ENCODE data around the gene TPM1.

The TPM1 gene

GRCh38 chr15:63028442-63029110 lies 14.0 kb upstream of the TPM1 start:
- Mint-ChIP-seq H3K4me3 (no peak overlapping the region), H3K27me3 (peaks cover 23% of the 10 kb centered on the region), H3K4me1 (peaks cover 9% of the 10 kb centered on the region), H3K27ac (no peak overlapping the region), H3K36me3 (no peaks in the 10 kb centered on the region), H3K9me3 (no peaks in the 10 kb centered on the region)
- ATAC-seq: no peak

- H3K9me3 Mint-ChIP-seq: no peaks in the 10 kb centered on the region
- peaks cover 23% of the 10 kb centered on the region for H3K27me3 Mint-ChIP-seq
These were observed 12.9 kb upstream of the TPM1 start for GRCh38 chr15:63029676-63030075.

GRCh38 chr15:63030101-63030551 lies 12.4 kb upstream of the TPM1 start:
- Mint-ChIP-seq H3K27me3 (peaks cover 23% of the 10 kb centered on the region), H3K4me1 (peaks cover 9% of the 10 kb centered on the region), H3K9me3 (no peaks in the 10 kb centered on the region), H3K4me3 (no peak overlapping the region), H3K27ac (no peak overlapping the region), H3K36me3 (no peaks in the 10 kb centered on the region)
- ATAC-seq: peak; percentile 43

More at GRCh38 chr15:63029676-63030075, 12.9 kb upstream of the TPM1 start:
- no peak for ATAC-seq
- Mint-ChIP-seq H3K4me3 (no peak overlapping the region), H3K27ac (no peak overlapping the region), H3K4me1 (peaks cover 9% of the 10 kb centered on the region), H3K36me3 (no peaks in the 10 kb centered on the region)

GRCh38 chr15:63034578-63034977 lies 8.0 kb upstream of the TPM1 start:
- no peak for ATAC-seq
- peaks cover 8% of the 10 kb centered on the region for H3K4me1 Mint-ChIP-seq
- no peak overlapping the region for H3K27ac Mint-ChIP-seq
- H3K9me3 Mint-ChIP-seq: no peaks in the 10 kb centered on the region
- no peak overlapping the region for H3K4me3 Mint-ChIP-seq
- no peaks in the 10 kb centered on the region for H3K36me3 Mint-ChIP-seq
- peaks cover 3% of the 10 kb centered on the region for H3K27me3 Mint-ChIP-seq

GRCh38 chr15:63035253-63035652 lies 7.3 kb upstream of the TPM1 start:
- Mint-ChIP-seq H3K4me1 (peaks cover 2% of the 10 kb centered on the region), H3K27ac (no peak overlapping the region), H3K36me3 (no peaks in the 10 kb centered on the region), H3K9me3 (no peaks in the 10 kb centered on the region), H3K27me3 (peaks cover 10% of the 10 kb centered on the region), H3K4me3 (no peak overlapping the region)
- ATAC-seq: no peak

GRCh38 chr15:63035977-63036376 lies 6.6 kb upstream of the TPM1 start:
- H3K4me3 Mint-ChIP-seq: no peak overlapping the region
- no peak overlapping the region for H3K27ac Mint-ChIP-seq
- no peaks in the 10 kb centered on the region for H3K4me1 Mint-ChIP-seq
- H3K9me3 Mint-ChIP-seq: no peaks in the 10 kb centered on the region
- H3K36me3 Mint-ChIP-seq: no peaks in the 10 kb centered on the region
- peaks cover 17% of the 10 kb centered on the region for H3K27me3 Mint-ChIP-seq
- ATAC-seq: no peak

GRCh38 chr15:63037976-63038720 lies 4.4 kb upstream of the TPM1 start:
- Mint-ChIP-seq H3K36me3 (no peaks in the 10 kb centered on the region), H3K4me1 (peaks cover 11% of the 10 kb centered on the region), H3K9me3 (no peaks in the 10 kb centered on the region), H3K27me3 (peaks cover 37% of the 10 kb centered on the region), H3K27ac (no peak overlapping the region), H3K4me3 (no peak overlapping the region)
- no peak for ATAC-seq

GRCh38 chr15:63038926-63039673 lies 3.4 kb upstream of the TPM1 start:
- H3K27me3 Mint-ChIP-seq: peaks cover 47% of the 10 kb centered on the region
- no peaks in the 10 kb centered on the region for H3K9me3 Mint-ChIP-seq
- peaks cover 17% of the 10 kb centered on the region for H3K4me1 Mint-ChIP-seq
- H3K4me3 Mint-ChIP-seq: no peak overlapping the region
- H3K27ac Mint-ChIP-seq: no peak overlapping the region
- no peaks in the 10 kb centered on the region for H3K36me3 Mint-ChIP-seq
- ATAC-seq: no peak

GRCh38 chr15:63039811-63040210 lies 2.7 kb upstream of the TPM1 start:
- Mint-ChIP-seq H3K27me3 (peaks cover 54% of the 10 kb centered on the region), H3K36me3 (no peaks in the 10 kb centered on the region), H3K27ac (no peak overlapping the region), H3K9me3 (no peaks in the 10 kb centered on the region), H3K4me3 (no peak overlapping the region), H3K4me1 (peaks cover 17% of the 10 kb centered on the region)
- ATAC-seq: no peak

GRCh38 chr15:63040509-63040908 lies 2.0 kb upstream of the TPM1 start:
- Mint-ChIP-seq H3K27me3 (peaks cover 61% of the 10 kb centered on the region), H3K36me3 (no peaks in the 10 kb centered on the region), H3K4me1 (peaks cover 17% of the 10 kb centered on the region), H3K9me3 (no peaks in the 10 kb centered on the region), H3K27ac (no peak overlapping the region), H3K4me3 (no peak overlapping the region)
- ATAC-seq: no peak

GRCh38 chr15:63040954-63041353 lies 1.6 kb upstream of the TPM1 start:
- Mint-ChIP-seq H3K4me1 (peaks cover 17% of the 10 kb centered on the region), H3K27me3 (peaks cover 66% of the 10 kb centered on the region), H3K4me3 (no peak overlapping the region), H3K27ac (no peak overlapping the region), H3K9me3 (no peaks in the 10 kb centered on the region), H3K36me3 (no peaks in the 10 kb centered on the region)
- ATAC-seq: no peak

- no peaks in the 10 kb centered on the region for H3K36me3 Mint-ChIP-seq
- H3K9me3 Mint-ChIP-seq: no peaks in the 10 kb centered on the region
- no peak overlapping the region for H3K27ac Mint-ChIP-seq
- peak overlapping the region; percentile 76 for H3K4me3 Mint-ChIP-seq
- H3K4me1 Mint-ChIP-seq: peaks cover 17% of the 10 kb centered on the region
- no peak for ATAC-seq
- H3K27me3 Mint-ChIP-seq: peaks cover 69% of the 10 kb centered on the region
These were observed 1.1 kb upstream of the TPM1 start for GRCh38 chr15:63041402-63041973.

GRCh38 chr15:63042877-63043334 lies 359 bp downstream of the TPM1 start:
- Mint-ChIP-seq H3K4me1 (peaks cover 29% of the 10 kb centered on the region), H3K4me3 (peak overlapping the region; percentile 76), H3K36me3 (no peaks in the 10 kb centered on the region), H3K9me3 (no peaks in the 10 kb centered on the region), H3K27ac (no peak overlapping the region), H3K27me3 (peaks cover 78% of the 10 kb centered on the region)
- peak; percentile 45 for ATAC-seq

GRCh38 chr15:63043335-63044076 lies 959 bp downstream of the TPM1 start:
- H3K4me1 Mint-ChIP-seq: peaks cover 30% of the 10 kb centered on the region
- peaks cover 78% of the 10 kb centered on the region for H3K27me3 Mint-ChIP-seq
- H3K36me3 Mint-ChIP-seq: no peaks in the 10 kb centered on the region
- H3K9me3 Mint-ChIP-seq: no peaks in the 10 kb centered on the region
- ATAC-seq: no peak
- peak overlapping the region; percentile 76 for H3K4me3 Mint-ChIP-seq
- H3K27ac Mint-ChIP-seq: no peak overlapping the region
